GM12878 (cell line): ENCODE measurements around the gene TASOR2. TPM values are rescaled to one million over a fixed set of nuclear protein-coding genes. Genes with fewer than 3 reads are reported as not detected.

Experiments
- ATF2 ChIP-seq: IDR thresholded peaks from 2 replicates; pipeline ENCODE4 v1.6.1; 2012; ENCODE audit warnings: low read length, inconsistent platforms
- BMI1 ChIP-seq: fragments of 450-650 bp; IDR thresholded peaks from 2 replicates; pipeline ENCODE4 v1.6.1; 2016; ENCODE audit warnings: mild to moderate bottlenecking, moderate library complexity, borderline replicate concordance
- CHD1 ChIP-seq: IDR thresholded peaks from 2 replicates; pipeline ENCODE4 v1.6.1; 2012; ENCODE audit warnings: low read depth, low read length, improper control_type of control experiment
- EED ChIP-seq: sonication (generic); IDR thresholded peaks from 2 replicates; pipeline ENCODE4 v1.6.1; 2016; ENCODE audit warnings: antibody characterized with exemption, low read depth
- JUNB ChIP-seq: IDR thresholded peaks from 2 replicates; pipeline ENCODE4 v1.6.1; 2016; ENCODE audit warnings: antibody characterized with exemption, mild to moderate bottlenecking
- MEF2A ChIP-seq: IDR thresholded peaks from 2 replicates; pipeline ENCODE4 v1.6.1; 2011; ENCODE audit warnings: low read depth, mild to moderate bottlenecking, low read length, moderate library complexity; ENCODE audit not compliant: insufficient read depth
- MTA3 ChIP-seq: IDR thresholded peaks from 2 replicates; pipeline ENCODE4 v1.6.1; 2012; ENCODE audit warnings: low read length, inconsistent platforms, borderline replicate concordance
- NRF1 ChIP-seq: conservative IDR thresholded peaks from 2 replicates; pipeline ENCODE4 v1.6.1; 2011; ENCODE audit warnings: mild to moderate bottlenecking, low read depth, low read length, improper control_type of control experiment
- PAX8 ChIP-seq: fragments of 450-650 bp; IDR thresholded peaks from 2 replicates; pipeline ENCODE4 v1.6.1; 2017; ENCODE audit warnings: mild to moderate bottlenecking, moderate library complexity
- REST ChIP-seq: IDR thresholded peaks from 2 replicates; pipeline ENCODE4 v1.6.1; 2012; ENCODE audit warnings: mild to moderate bottlenecking, low read depth, low read length
- SMAD5 ChIP-seq: IDR thresholded peaks from 2 replicates; pipeline ENCODE4 v1.6.1; 2016; ENCODE audit warnings: antibody characterized with exemption, low read depth
- SMC3 ChIP-seq: IDR thresholded peaks from 2 replicates; pipeline ENCODE4 v1.6.1; 2011; ENCODE audit warnings: low read length, improper control_type of control experiment, borderline replicate concordance
- SREBF1 ChIP-seq: IDR thresholded peaks from 2 replicates; pipeline ENCODE4 v1.6.1; 2012; ENCODE audit warnings: mild to moderate bottlenecking, low read length
- SREBF2 ChIP-seq: IDR thresholded peaks from 2 replicates; pipeline ENCODE4 v1.6.1; 2012; ENCODE audit warnings: mild to moderate bottlenecking, low read length
- ZNF207 ChIP-seq: fragments of 450-650 bp; IDR thresholded peaks from 2 replicates; pipeline ENCODE4 v1.6.1; 2014; ENCODE audit warnings: antibody characterized with exemption, mild to moderate bottlenecking, borderline replicate concordance
- ZNF592 ChIP-seq: fragments of 450-650 bp; IDR thresholded peaks from 2 replicates; pipeline ENCODE4 v1.6.1; 2017; ENCODE audit warnings: mild to moderate bottlenecking, moderate library complexity
- polyA plus RNA-seq, 11 experiments: library from polyadenylated mRNA; depleted of rRNA in 4 of 11; unstranded in 6 of 11; stranded (reverse) in 5 of 11; fragments of >200 nt; fragmentation: Nextera tagmentation in 4 of 11; fragmentation: Illumina TruSeq in 1 of 11; extraction: Ambion mirVana in 4 of 11; extraction: Trizol in 1 of 11; gene quantifications; 1 replicate in 1 of 11; 2 replicates in 10 of 11; pipeline versions ENCODE4 v1.2.1 to v1.2.3, GENCODE V29; 2011 to 2016; ENCODE audit warnings: inconsistent platforms in 2 of 11, missing spikeins in 2 of 11, low read depth in 1 of 11
- total RNA-seq, 4 experiments: library from RNA; depleted of rRNA in 3 of 4; stranded (reverse); fragments of >200 nt in 3 of 4; fragmentation: Illumina TruSeq in 1 of 4; extraction: Trizol in 1 of 4; gene quantifications; 2 replicates each; pipeline versions ENCODE4 v1.2.1 to v1.2.3, GENCODE V29; 2013 to 2021
- TF ChIP-seq, protein P1 (sequence below), 3 experiments: IDR thresholded peaks in 2 of 3; conservative IDR thresholded peaks in 1 of 3; 2 replicates each; pipeline ENCODE4 v1.5.1; 2011; ENCODE audit warnings: low read depth in 3 of 3, low read length in 3 of 3, mild to moderate bottlenecking in 3 of 3, control low read depth in 2 of 3, moderate library complexity in 2 of 3, inconsistent platforms in 1 of 3, mixed read lengths in 1 of 3; ENCODE audit not compliant: control insufficient read depth in 2 of 3, insufficient read depth in 1 of 3; ENCODE audit errors: extremely low read depth in 1 of 3
- TF ChIP-seq, protein P2 (sequence below): IDR thresholded peaks from 2 replicates; pipeline ENCODE4 v1.6.1; 2011; ENCODE audit warnings: borderline replicate concordance, low read depth, mild to moderate bottlenecking, moderate library complexity, low read length; ENCODE audit not compliant: insufficient read depth, poor library complexity, severe bottlenecking

The TASOR2 gene
- total and polyA plus RNA-seq, 10 of the 15 experiments (the other 5 are each of a cell fraction or from before 2014, with no cell fraction given): 8.2 to 54.7 (median 31.0) TPM

- TF ChIP-seq ATF2: no peak
- no peak for TF ChIP-seq REST
- no peak for TF ChIP-seq CHD1
- no peak for TF ChIP-seq BMI1
- TF ChIP-seq ZNF592: 0 out of 2 replicates have a peak, but pooled peaks have one; percentile 64
- TF ChIP-seq ZNF207: 0 out of 2 replicates have a peak, but pooled peaks have one; percentile 38
- TF ChIP-seq SMC3: no peak
- TF ChIP-seq EED: no peak
- TF ChIP-seq SMAD5: no peak
- TF ChIP-seq JUNB: no peak
- TF ChIP-seq MEF2A: no peak
- no peak for TF ChIP-seq SREBF2
- no peak for TF ChIP-seq MTA3
- TF ChIP-seq, protein P1, sequence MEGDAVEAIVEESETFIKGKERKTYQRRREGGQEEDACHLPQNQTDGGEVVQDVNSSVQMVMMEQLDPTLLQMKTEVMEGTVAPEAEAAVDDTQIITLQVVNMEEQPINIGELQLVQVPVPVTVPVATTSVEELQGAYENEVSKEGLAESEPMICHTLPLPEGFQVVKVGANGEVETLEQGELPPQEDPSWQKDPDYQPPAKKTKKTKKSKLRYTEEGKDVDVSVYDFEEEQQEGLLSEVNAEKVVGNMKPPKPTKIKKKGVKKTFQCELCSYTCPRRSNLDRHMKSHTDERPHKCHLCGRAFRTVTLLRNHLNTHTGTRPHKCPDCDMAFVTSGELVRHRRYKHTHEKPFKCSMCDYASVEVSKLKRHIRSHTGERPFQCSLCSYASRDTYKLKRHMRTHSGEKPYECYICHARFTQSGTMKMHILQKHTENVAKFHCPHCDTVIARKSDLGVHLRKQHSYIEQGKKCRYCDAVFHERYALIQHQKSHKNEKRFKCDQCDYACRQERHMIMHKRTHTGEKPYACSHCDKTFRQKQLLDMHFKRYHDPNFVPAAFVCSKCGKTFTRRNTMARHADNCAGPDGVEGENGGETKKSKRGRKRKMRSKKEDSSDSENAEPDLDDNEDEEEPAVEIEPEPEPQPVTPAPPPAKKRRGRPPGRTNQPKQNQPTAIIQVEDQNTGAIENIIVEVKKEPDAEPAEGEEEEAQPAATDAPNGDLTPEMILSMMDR (IDR thresholded peaks at IDR 0.05 in 2 of 3, conservative IDR thresholded peaks at IDR 0.05 in 1 of 3; ENCODE audit: control insufficient read depth in 2 of 3, extremely low read depth in 1 of 3, insufficient read depth in 1 of 3, low read depth in 3 of 3, low read length in 3 of 3): no peak
- TF ChIP-seq, protein P2, sequence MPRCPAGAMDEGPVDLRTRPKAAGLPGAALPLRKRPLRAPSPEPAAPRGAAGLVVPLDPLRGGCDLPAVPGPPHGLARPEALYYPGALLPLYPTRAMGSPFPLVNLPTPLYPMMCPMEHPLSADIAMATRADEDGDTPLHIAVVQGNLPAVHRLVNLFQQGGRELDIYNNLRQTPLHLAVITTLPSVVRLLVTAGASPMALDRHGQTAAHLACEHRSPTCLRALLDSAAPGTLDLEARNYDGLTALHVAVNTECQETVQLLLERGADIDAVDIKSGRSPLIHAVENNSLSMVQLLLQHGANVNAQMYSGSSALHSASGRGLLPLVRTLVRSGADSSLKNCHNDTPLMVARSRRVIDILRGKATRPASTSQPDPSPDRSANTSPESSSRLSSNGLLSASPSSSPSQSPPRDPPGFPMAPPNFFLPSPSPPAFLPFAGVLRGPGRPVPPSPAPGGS: no peak
- TF ChIP-seq NRF1: peak; percentile 98
- no peak for TF ChIP-seq SREBF1
- TF ChIP-seq PAX8: no peak
Measured at GRCh38 chr10:5684318-5684970, at the start of gene TASOR2 (continued).
